Astrocyte of the spinal cord (primary cell): ENCODE measurements around the gene SLC38A6.
"Not testable (repeated sequence)": the region's sequence is repeated elsewhere in the genome, so short reads cannot be mapped to it uniquely, and the experiment has no call there.

Source experiments
- DNase-seq: peaks from one replicate; pipeline ENCODE4 v3.0.0; 2011; ENCODE audit warnings: low read depth, low spot score
- H3K4me3 ChIP-seq: 2 replicates; pipeline ENCODE4 v1.5.1; 2011; ENCODE audit warnings: low read depth, mild to moderate bottlenecking, low read length, moderate library complexity
- CTCF ChIP-seq: IDR thresholded peaks from 2 replicates; pipeline ENCODE4 v1.5.1; 2012; ENCODE audit warnings: low read depth, mild to moderate bottlenecking, low read length, inconsistent platforms
- in situ Hi-C: cut with HindIII; loops from 2 replicates; pipeline ENCODE4 v1.10.0; 2017; ENCODE audit warnings: low sequenced_read_pairs

The SLC38A6 gene

GRCh38 chr14:61051051-61051450 is 70.0 kb downstream of the SLC38A6 start:
- H3K4me3 ChIP-seq = no peak overlapping the region
- TF ChIP-seq CTCF = no peak
- in situ Hi-C loops = no loop called here
- no peak for DNase-seq

GRCh38 chr14:61051621-61052020 is 70.6 kb downstream of the SLC38A6 start:
- in situ Hi-C loops = no loop called here
- no peak for DNase-seq
- TF ChIP-seq CTCF = no peak
- no peak overlapping the region for H3K4me3 ChIP-seq

- DNase-seq = no peak
- TF ChIP-seq CTCF = no peak
- in situ Hi-C loops = no loop called here
- H3K4me3 ChIP-seq = no peak overlapping the region
Observed at GRCh38 chr14:61063461-61063860, 82.4 kb downstream of the SLC38A6 start.

- in situ Hi-C loops = no loop called here
- no peak for DNase-seq
- TF ChIP-seq CTCF = no peak
- H3K4me3 ChIP-seq = no peak overlapping the region
Observed at GRCh38 chr14:61064210-61064609, 83.2 kb downstream of the SLC38A6 start.

- in situ Hi-C loops = no loop called here
- no peak overlapping the region for H3K4me3 ChIP-seq
- no peak for TF ChIP-seq CTCF
- DNase-seq = no peak
Observed at GRCh38 chr14:61064856-61065255, 83.8 kb downstream of the SLC38A6 start.

- in situ Hi-C loops = no loop called here
- TF ChIP-seq CTCF = no peak
- H3K4me3 ChIP-seq = no peak overlapping the region
- no peak for DNase-seq
Observed at GRCh38 chr14:61065656-61066055, 84.6 kb downstream of the SLC38A6 start.

- in situ Hi-C loops, H3K4me3 ChIP-seq, DNase-seq: not testable (repeated sequence)
Observed at GRCh38 chr14:61072442-61072841, 91.4 kb downstream of the SLC38A6 start.
